Stimulated activated CD4-positive, alpha-beta T cell treated with anti-CD3 and anti-CD28 coated beads, Interleukin-4, amount 100 ng/mL, for 1 hour (primary cell): ENCODE data around the gene FRS3.
"Not testable (repeated sequence)": the region's sequence is repeated elsewhere in the genome, so short reads cannot be mapped to it uniquely, and the experiment has no call there.

ENCODE experiments used
- DNase-seq: peaks from one replicate; pipeline ENCODE4 v3.0.0-alpha.2; 2020

FRS3 gene

GRCh38 chr6:41767112-41767833, 12.4 kb downstream of the FRS3 start:
- DNase-seq, result no peak

- DNase-seq, result not testable (repeated sequence)
These were observed 13.5 kb downstream of the FRS3 start for GRCh38 chr6:41766043-41766664.

- no peak for DNase-seq
These were observed 16.2 kb downstream of the FRS3 start for GRCh38 chr6:41763470-41763869.

- no peak for DNase-seq
These were observed 19.7 kb downstream of the FRS3 start for GRCh38 chr6:41759905-41760579.

- no peak for DNase-seq
These were observed 20.4 kb downstream of the FRS3 start for GRCh38 chr6:41759106-41759904.

- DNase-seq, result no peak
These were observed 21.1 kb downstream of the FRS3 start for GRCh38 chr6:41758641-41759035.

GRCh38 chr6:41757931-41758640, 21.6 kb downstream of the FRS3 start:
- DNase-seq, result no peak

GRCh38 chr6:41757271-41757670, 22.4 kb downstream of the FRS3 start:
- no peak for DNase-seq

- DNase-seq, result no peak
These were observed 23.3 kb downstream of the FRS3 start for GRCh38 chr6:41756354-41756753.

GRCh38 chr6:41755895-41756294, 23.8 kb downstream of the FRS3 start:
- no peak for DNase-seq

- DNase-seq, result no peak
These were observed 29.3 kb downstream of the FRS3 start for GRCh38 chr6:41750374-41750773.

GRCh38 chr6:41748542-41748941, 31.2 kb downstream of the FRS3 start:
- DNase-seq, result no peak

GRCh38 chr6:41748102-41748477, 31.6 kb downstream of the FRS3 start:
- no peak for DNase-seq

GRCh38 chr6:41747256-41748101, 32.2 kb downstream of the FRS3 start, which contains the start of gene PGC:
PGC (minus strand) TSS chr6:41747397; CDS start chr6:41747334, 63 bp downstream.
- no peak for DNase-seq

- DNase-seq, result no peak
These were observed 33.6 kb downstream of the FRS3 start for GRCh38 chr6:41746107-41746506.

- no peak for DNase-seq
These were observed 35.4 kb downstream of the FRS3 start for GRCh38 chr6:41744236-41744787.

GRCh38 chr6:41743406-41744235, 36.1 kb downstream of the FRS3 start:
- no peak for DNase-seq

- no peak for DNase-seq
These were observed 37.8 kb downstream of the FRS3 start for GRCh38 chr6:41741625-41742490.
